ENCODE results near the gene MED9. TPM values are rescaled to one million over a fixed set of nuclear protein-coding genes. Genes with fewer than 3 reads are reported as not detected.

MED9 gene
- total RNA-seq, 1 experiment from 2014 or later: 20.4 TPM

DNA sequence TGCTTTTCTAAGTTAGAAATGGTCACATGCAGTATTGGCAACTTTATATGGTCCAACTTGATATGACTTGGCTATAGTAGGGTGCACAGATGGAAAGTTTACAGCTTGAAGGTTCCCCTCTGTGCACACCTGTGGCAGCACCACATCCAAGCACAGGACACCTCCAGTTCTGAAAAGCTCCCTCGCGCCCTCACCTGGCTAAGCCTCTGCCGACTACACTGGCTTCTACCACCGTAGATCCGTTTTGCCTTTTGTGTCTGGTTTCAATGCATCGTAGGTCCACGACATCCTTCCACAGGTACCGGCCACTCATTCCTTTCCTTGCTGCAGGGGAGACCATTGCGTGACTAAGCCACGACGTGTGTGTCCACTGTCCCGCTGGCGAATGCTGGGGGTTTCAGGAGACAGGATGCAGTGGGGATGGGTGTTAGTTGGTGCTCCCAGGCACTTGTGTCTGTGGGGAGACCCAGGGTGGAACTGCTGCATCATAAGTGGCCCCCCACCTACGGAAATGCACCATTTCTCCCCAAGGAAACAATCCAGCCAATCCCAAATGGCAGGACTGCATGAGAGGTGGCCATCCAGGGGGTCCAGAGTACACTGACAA is 24.3 kb downstream of the MED9 start:
- POLR2A ChIA-PET (ENCODE audit: low non-redundant PET): no interaction called here
- Histone ChIP-seq H3K27ac (ENCODE audit: low read depth, low read length, poor library complexity, severe bottlenecking) (no peak overlapping the region), H3K36me3 (ENCODE audit: insufficient read depth, low read length, poor library complexity, severe bottlenecking) (no peaks in the 10 kb centered on the region), H3K4me3 (ENCODE audit: low read depth, low read length, poor library complexity, severe bottlenecking) (no peak overlapping the region), H3K4me1 (ENCODE audit: insufficient read depth, low read length, poor library complexity, severe bottlenecking) (peaks cover 4% of the 10 kb centered on the region), H3K27me3 (replicated peaks; ENCODE audit: insufficient read depth, low read depth, low read length, poor library complexity) (no peaks in the 10 kb centered on the region), H3K9me3 (ENCODE audit: low read depth, low read length, poor library complexity, severe bottlenecking) (no peaks in the 10 kb centered on the region)
- CTCF ChIA-PET: interaction anchor here (0.6 kb wide), 1 partner anchor 333 kb away, joined by 3 read pairs; no protein-coding TSS in a partner anchor
- BruUV-seq (replicated peaks): no TSS peak
- intact Hi-C loops (cut with micrococcal nuclease; ENCODE audit: unreplicated experiment): no loop called here
- TF ChIP-seq, protein P1, sequence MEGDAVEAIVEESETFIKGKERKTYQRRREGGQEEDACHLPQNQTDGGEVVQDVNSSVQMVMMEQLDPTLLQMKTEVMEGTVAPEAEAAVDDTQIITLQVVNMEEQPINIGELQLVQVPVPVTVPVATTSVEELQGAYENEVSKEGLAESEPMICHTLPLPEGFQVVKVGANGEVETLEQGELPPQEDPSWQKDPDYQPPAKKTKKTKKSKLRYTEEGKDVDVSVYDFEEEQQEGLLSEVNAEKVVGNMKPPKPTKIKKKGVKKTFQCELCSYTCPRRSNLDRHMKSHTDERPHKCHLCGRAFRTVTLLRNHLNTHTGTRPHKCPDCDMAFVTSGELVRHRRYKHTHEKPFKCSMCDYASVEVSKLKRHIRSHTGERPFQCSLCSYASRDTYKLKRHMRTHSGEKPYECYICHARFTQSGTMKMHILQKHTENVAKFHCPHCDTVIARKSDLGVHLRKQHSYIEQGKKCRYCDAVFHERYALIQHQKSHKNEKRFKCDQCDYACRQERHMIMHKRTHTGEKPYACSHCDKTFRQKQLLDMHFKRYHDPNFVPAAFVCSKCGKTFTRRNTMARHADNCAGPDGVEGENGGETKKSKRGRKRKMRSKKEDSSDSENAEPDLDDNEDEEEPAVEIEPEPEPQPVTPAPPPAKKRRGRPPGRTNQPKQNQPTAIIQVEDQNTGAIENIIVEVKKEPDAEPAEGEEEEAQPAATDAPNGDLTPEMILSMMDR (conservative IDR thresholded peaks at IDR 0.05; ENCODE audit: low read depth, low read length): no peak
- TF ChIP-seq EZH2 (IDR thresholded peaks at IDR 0.05; ENCODE audit: borderline replicate concordance, low read depth, low read length, poor library complexity, severe bottlenecking): no peak
- no peak for DNase-seq (ENCODE audit: low spot score)

DNA sequence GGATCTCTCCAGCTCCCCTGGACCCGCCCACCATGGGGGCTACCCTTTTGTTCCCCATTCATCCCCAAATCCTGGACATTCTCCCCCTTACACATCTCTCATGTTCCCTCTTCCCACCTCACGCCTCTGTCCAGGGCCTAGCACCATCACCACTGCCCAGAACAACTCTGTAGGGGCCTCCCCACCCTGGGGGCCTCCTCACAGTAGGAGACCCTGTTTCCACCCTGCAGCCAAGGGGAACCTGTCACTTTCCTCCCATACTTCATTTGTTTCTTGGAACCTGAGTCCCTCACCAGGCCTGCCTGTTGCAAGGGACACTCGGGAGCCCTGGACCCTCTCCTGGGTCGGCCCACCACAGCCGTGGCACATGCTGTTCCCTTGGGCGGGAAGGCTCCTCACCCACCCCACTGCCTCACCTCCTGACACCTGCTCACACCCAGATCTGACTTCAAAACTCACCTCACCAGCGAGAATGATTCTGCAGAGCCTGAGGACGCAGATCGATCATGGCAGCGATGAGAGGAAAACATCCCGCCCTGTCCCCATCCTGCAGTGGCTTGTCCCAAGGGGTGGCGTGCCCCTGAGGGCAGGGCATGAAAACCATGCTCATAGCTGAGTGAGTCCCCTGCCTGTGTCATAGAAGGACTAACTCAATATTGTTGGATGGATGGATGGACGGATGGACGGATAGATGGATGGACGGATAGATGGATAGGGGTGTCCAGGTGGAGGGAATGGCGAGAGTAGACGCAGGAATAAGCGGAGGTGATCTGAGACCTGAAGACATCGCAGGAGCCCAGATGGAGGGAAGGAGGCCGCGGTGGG is 26.2 kb downstream of the MED9 start:
- CTCF ChIA-PET: no interaction called here
- POLR2A ChIA-PET (ENCODE audit: low non-redundant PET): no interaction called here

DNA sequence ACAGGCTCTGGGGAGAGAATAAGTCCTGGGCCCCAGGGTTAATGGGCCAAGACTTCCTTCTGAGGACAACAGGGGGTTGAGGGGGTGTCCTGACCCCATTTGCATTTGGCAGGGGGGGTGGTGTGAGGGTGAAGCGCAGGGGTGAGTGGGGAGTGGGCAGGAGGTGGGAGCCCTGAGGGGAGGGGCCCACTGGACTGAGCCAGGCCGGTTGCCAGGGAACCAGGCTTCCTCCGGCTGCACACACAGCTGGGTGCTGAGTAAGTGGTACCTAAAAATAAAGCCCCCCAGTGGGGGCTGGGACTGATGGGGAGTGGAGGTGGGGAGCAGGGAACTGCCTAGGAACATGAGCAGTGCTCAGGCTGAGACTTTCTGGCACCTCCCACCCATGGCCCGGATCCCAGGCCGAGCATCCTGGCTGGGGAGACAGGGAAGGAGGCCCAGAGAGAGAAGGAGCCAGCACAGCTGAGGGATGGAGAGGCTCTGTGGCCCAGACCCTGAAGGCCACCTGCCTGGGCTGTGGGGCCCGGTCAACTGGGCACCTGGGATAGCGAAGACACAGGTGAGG is 26.8 kb downstream of the MED9 start:
- ChIA-PET POLR2A (ENCODE audit: low non-redundant PET) (no interaction called here), CTCF (no interaction called here)
- Histone ChIP-seq H3K36me3 (ENCODE audit: insufficient read depth, low read length, poor library complexity, severe bottlenecking) (no peaks in the 10 kb centered on the region), H3K4me3 (ENCODE audit: low read depth, low read length, poor library complexity, severe bottlenecking) (no peak overlapping the region), H3K27ac (ENCODE audit: low read depth, low read length, poor library complexity, severe bottlenecking) (no peak overlapping the region), H3K4me1 (ENCODE audit: insufficient read depth, low read length, poor library complexity, severe bottlenecking) (no peaks in the 10 kb centered on the region), H3K9me3 (ENCODE audit: low read depth, low read length, poor library complexity, severe bottlenecking) (no peaks in the 10 kb centered on the region), H3K27me3 (replicated peaks; ENCODE audit: insufficient read depth, low read depth, low read length, poor library complexity) (no peaks in the 10 kb centered on the region)
- BruUV-seq (replicated peaks): no TSS peak
- intact Hi-C loops (cut with micrococcal nuclease; ENCODE audit: unreplicated experiment): no loop called here
- no peak for TF ChIP-seq EZH2 (IDR thresholded peaks at IDR 0.05; ENCODE audit: borderline replicate concordance, low read depth, low read length, poor library complexity, severe bottlenecking)
- DNase-seq (ENCODE audit: low spot score): no peak

More for the DNA sequence above, 26.2 kb downstream of the MED9 start:
- H3K36me3 ChIP-seq (ENCODE audit: insufficient read depth, low read length, poor library complexity, severe bottlenecking): no peaks in the 10 kb centered on the region
- no peak overlapping the region for H3K4me3 ChIP-seq (ENCODE audit: low read depth, low read length, poor library complexity, severe bottlenecking)
- intact Hi-C loops (cut with micrococcal nuclease; ENCODE audit: unreplicated experiment): no loop called here
- no peak for DNase-seq (ENCODE audit: low spot score)
- no peaks in the 10 kb centered on the region for H3K4me1 ChIP-seq (ENCODE audit: insufficient read depth, low read length, poor library complexity, severe bottlenecking)
- TF ChIP-seq, protein P1 (conservative IDR thresholded peaks at IDR 0.05; ENCODE audit: low read depth, low read length): no peak
- no peak for TF ChIP-seq EZH2 (IDR thresholded peaks at IDR 0.05; ENCODE audit: borderline replicate concordance, low read depth, low read length, poor library complexity, severe bottlenecking)
- no TSS peak for BruUV-seq (replicated peaks)
- no peak overlapping the region for H3K27ac ChIP-seq (ENCODE audit: low read depth, low read length, poor library complexity, severe bottlenecking)
- no peaks in the 10 kb centered on the region for H3K9me3 ChIP-seq (ENCODE audit: low read depth, low read length, poor library complexity, severe bottlenecking)
- H3K27me3 ChIP-seq (replicated peaks; ENCODE audit: insufficient read depth, low read depth, low read length, poor library complexity): no peaks in the 10 kb centered on the region
